H9 (cell line): ENCODE data around the gene UTP3. TPM values are rescaled to one million over a fixed set of nuclear protein-coding genes. Genes with fewer than 3 reads are reported as not detected.
"Not testable (repeated sequence)": the region's sequence is repeated elsewhere in the genome, so short reads cannot be mapped to it uniquely, and the experiment has no call there.

Source experiments
- DNase-seq: peaks from one replicate; pipeline ENCODE4 v3.0.0-alpha.2; 2017
- H2AFZ ChIP-seq: one replicate; pipeline ENCODE4 v1.6.1; 2013; ENCODE audit warnings: mild to moderate bottlenecking, low read length, control low read depth, moderate library complexity
- H2AK5ac ChIP-seq: 2 replicates; pipeline ENCODE4 v1.6.1; 2013; ENCODE audit warnings: low read length, control low read depth, mixed read lengths; ENCODE audit not compliant: insufficient read length
- H2BK120ac ChIP-seq: one replicate; pipeline ENCODE4 v1.6.1; 2013; ENCODE audit warnings: low read depth, mild to moderate bottlenecking, low read length, control low read depth, inconsistent platforms; ENCODE audit not compliant: poor library complexity, severe bottlenecking
- H2BK12ac ChIP-seq: 2 replicates; pipeline ENCODE4 v1.6.1; 2013; ENCODE audit warnings: low read length, control low read depth, mixed read lengths, low read depth; ENCODE audit not compliant: insufficient read length
- H2BK15ac ChIP-seq: 2 replicates; pipeline ENCODE4 v1.6.1; 2013; ENCODE audit warnings: low read depth, low read length, control low read depth
- H2BK20ac ChIP-seq: one replicate; pipeline ENCODE4 v1.6.1; 2013; ENCODE audit warnings: low read depth, mild to moderate bottlenecking, low read length, control low read depth, inconsistent platforms; ENCODE audit not compliant: poor library complexity, severe bottlenecking
- H2BK5ac ChIP-seq: 2 replicates; pipeline ENCODE4 v1.6.1; 2013; ENCODE audit warnings: low read length, control low read depth, mixed read lengths; ENCODE audit not compliant: insufficient read length
- H3K14ac ChIP-seq: 2 replicates; pipeline ENCODE4 v1.6.1; 2013; ENCODE audit warnings: low read length, control low read depth; ENCODE audit not compliant: insufficient read depth
- H3K18ac ChIP-seq: 2 replicates; pipeline ENCODE4 v1.6.1; 2013; ENCODE audit warnings: low read depth, mild to moderate bottlenecking, mixed read lengths, low read length, control low read depth; ENCODE audit not compliant: insufficient read length
- H3K23ac ChIP-seq: 2 replicates; pipeline ENCODE4 v1.6.1; 2013; ENCODE audit warnings: low read length, control low read depth, mixed read lengths, low read depth; ENCODE audit not compliant: insufficient read length
- H3K23me2 ChIP-seq: 2 replicates; pipeline ENCODE4 v1.6.1; 2013; ENCODE audit warnings: low read depth, mild to moderate bottlenecking, mixed read lengths, low read length, control low read depth; ENCODE audit not compliant: insufficient read length, poor library complexity, severe bottlenecking
- H3K27ac ChIP-seq: 2 replicates; pipeline ENCODE4 v1.5.1; 2013; ENCODE audit warnings: low read length, control low read depth, mixed read lengths, low read depth; ENCODE audit not compliant: insufficient read length
- H3K27me3 ChIP-seq: 2 replicates; pipeline ENCODE4 v1.6.1; 2013; ENCODE audit warnings: low read length, control low read depth, inconsistent platforms; ENCODE audit not compliant: insufficient read depth
- H3K4ac ChIP-seq: 2 replicates; pipeline ENCODE4 v1.6.1; 2013; ENCODE audit warnings: low read depth, mild to moderate bottlenecking, control low read depth, inconsistent platforms, low read length, moderate library complexity
- H3K4me1 ChIP-seq: 2 replicates; pipeline ENCODE4 v1.6.1; 2013; ENCODE audit warnings: low read length, control low read depth, inconsistent platforms; ENCODE audit not compliant: insufficient read depth
- H3K4me2 ChIP-seq: 2 replicates; pipeline ENCODE4 v1.6.1; 2013; ENCODE audit warnings: low read length, control low read depth, mixed read lengths; ENCODE audit not compliant: insufficient read length, insufficient read depth
- H3K56ac ChIP-seq: 2 replicates; pipeline ENCODE4 v1.6.1; 2013; ENCODE audit warnings: low read depth, mild to moderate bottlenecking, mixed read lengths, low read length, control low read depth; ENCODE audit not compliant: insufficient read length
- H3K79me1 ChIP-seq: 2 replicates; pipeline ENCODE4 v1.6.1; 2013; ENCODE audit warnings: low read depth, mild to moderate bottlenecking, moderate library complexity, low read length, control low read depth, inconsistent platforms; ENCODE audit not compliant: insufficient read depth, poor library complexity, severe bottlenecking
- H3K79me2 ChIP-seq: 2 replicates; pipeline ENCODE4 v1.6.1; 2013; ENCODE audit warnings: low read length, control low read depth, inconsistent platforms; ENCODE audit not compliant: insufficient read depth
- H3K9ac ChIP-seq: 2 replicates; pipeline ENCODE4 v1.6.1; 2013; ENCODE audit warnings: low read length, control low read depth, mixed read lengths; ENCODE audit not compliant: insufficient read length; ENCODE audit errors: extremely low read depth
- H3K9me3 ChIP-seq: one replicate; pipeline ENCODE4 v1.6.1; 2013; ENCODE audit warnings: low read depth, low read length, inconsistent platforms; ENCODE audit not compliant: control insufficient read depth
- H3T11ph ChIP-seq: one replicate; pipeline ENCODE4 v1.6.1; 2013; ENCODE audit warnings: mild to moderate bottlenecking, low read length, control low read depth, inconsistent platforms
- H4K20me1 ChIP-seq: one replicate; pipeline ENCODE4 v1.6.1; 2013; ENCODE audit not compliant: control insufficient read depth, insufficient read length, insufficient read depth
- H4K5ac ChIP-seq: 2 replicates; pipeline ENCODE4 v1.6.1; 2013; ENCODE audit warnings: low read depth, mild to moderate bottlenecking, mixed read lengths, low read length, control low read depth; ENCODE audit not compliant: insufficient read length
- H4K8ac ChIP-seq: replicated peaks from 2 replicates; pipeline ENCODE4 v1.6.1; 2013; ENCODE audit warnings: low read length, control low read depth, mixed read lengths, low read depth; ENCODE audit not compliant: insufficient read length
- H4K91ac ChIP-seq: 2 replicates; pipeline ENCODE4 v1.6.1; 2013; ENCODE audit warnings: low read depth, mild to moderate bottlenecking, moderate library complexity, mixed read lengths, low read length, control low read depth; ENCODE audit not compliant: insufficient read length
- H3K27ac Mint-ChIP-seq, 3 experiments: 2 replicates in 2 of 3; 3 replicates in 1 of 3; pipeline ENCODE4 v1.8.0; 2020 to 2021; ENCODE audit warnings: mixed read lengths in 3 of 3, mild to moderate bottlenecking in 1 of 3, moderate library complexity in 1 of 3
- H3K27me3 Mint-ChIP-seq: 2 replicates; pipeline ENCODE4 v1.8.0; 2021; ENCODE audit warnings: low read depth, mild to moderate bottlenecking, moderate library complexity, mixed read lengths
- H3K36me3 Mint-ChIP-seq, 3 experiments: 2 replicates in 2 of 3; 3 replicates in 1 of 3; pipeline ENCODE4 v1.8.0; 2020 to 2021; ENCODE audit warnings: low read depth in 3 of 3, mixed read lengths in 3 of 3; ENCODE audit not compliant: insufficient read depth in 1 of 3
- H3K4me1 Mint-ChIP-seq, 2 experiments: 2 replicates each; pipeline ENCODE4 v1.8.0; 2020; ENCODE audit warnings: mixed read lengths in 2 of 2
- H3K4me3 Mint-ChIP-seq, 2 experiments: 2 replicates in 1 of 2; 3 replicates in 1 of 2; pipeline ENCODE4 v1.8.0; 2020 to 2021; ENCODE audit warnings: mild to moderate bottlenecking in 2 of 2, mixed read lengths in 2 of 2, moderate library complexity in 1 of 2
- H3K9me3 Mint-ChIP-seq, 2 experiments: 2 replicates in 1 of 2; 3 replicates in 1 of 2; pipeline ENCODE4 v1.8.0; 2020; ENCODE audit warnings: mild to moderate bottlenecking in 2 of 2, mixed read lengths in 2 of 2, moderate library complexity in 1 of 2
- WGBS: extraction: QIAGEN DNeasy Blood & Tissue Kit; methylation state at CpG from one replicate; pipeline ENCODE4 v1.1.7; 2013; ENCODE audit warnings: missing lambda C conversion rate, low lambda C conversion rate, mixed read lengths; ENCODE audit not compliant: insufficient read length; ENCODE audit errors: extremely low coverage; 5-methylcytosine and 5-hydroxymethylcytosine counted together
- total RNA-seq: library from RNA; stranded (reverse); gene quantifications from 2 replicates; pipeline ENCODE4 v1.2.1, GENCODE V29; 2021
- TF ChIP-seq, protein P1 (sequence below): fragments of 200-600 bp; sonication (generic); conservative IDR thresholded peaks from 3 replicates; pipeline ENCODE4 v1.8.0; 2021; ENCODE audit warnings: antibody characterized with exemption, mild to moderate bottlenecking

The UTP3 gene
- total RNA-seq, 1 experiment from 2014 or later, result 49.3 TPM

DNA sequence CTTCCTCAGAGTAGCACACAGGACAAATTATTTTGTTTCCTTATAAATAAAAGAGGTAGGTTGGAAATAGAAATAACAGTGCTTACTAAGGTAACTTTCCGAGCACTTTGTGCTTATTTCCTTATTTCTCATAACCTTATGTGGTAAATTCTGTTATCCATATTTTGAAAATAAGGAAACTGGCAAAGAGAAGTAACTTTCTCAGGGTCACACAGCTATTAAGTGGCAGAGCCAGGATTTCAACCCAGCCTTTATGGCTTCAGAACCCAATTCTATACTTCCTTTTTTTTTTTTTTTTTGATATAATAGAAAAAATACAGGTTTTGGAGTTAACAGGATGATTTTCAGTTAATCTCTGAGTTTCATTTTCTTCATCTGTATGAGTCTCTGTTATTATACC is 3.3 kb downstream of the UTP3 start:
- H4K8ac ChIP-seq, result no peak overlapping the region
- no peak overlapping the region for H3K4me2 ChIP-seq
- H3K4ac ChIP-seq, result no peak overlapping the region
- H4K91ac ChIP-seq, result no peak overlapping the region
- H2BK120ac ChIP-seq, result no peak overlapping the region
- no peak overlapping the region for H3K27ac ChIP-seq
- no peak overlapping the region for H3K56ac ChIP-seq
- peaks cover 5% of the 10 kb centered on the region for H3K4me1 ChIP-seq
- H3K9ac ChIP-seq, result no peak overlapping the region
- H3K9me3 ChIP-seq, result no peaks in the 10 kb centered on the region
- no peak overlapping the region for H3K27ac Mint-ChIP-seq
- H3K23me2 ChIP-seq, result peaks cover 15% of the 10 kb centered on the region
- H4K20me1 ChIP-seq, result no peaks in the 10 kb centered on the region
- H3K4me1 Mint-ChIP-seq, result peaks cover 21 to 28% of the 10 kb centered on the region in 2 experiments
- H2BK15ac ChIP-seq, result no peak overlapping the region
- no peak overlapping the region for H2BK20ac ChIP-seq
- H3K23ac ChIP-seq, result no peak overlapping the region
- DNase-seq, result no peak
- no peak overlapping the region for H3K14ac ChIP-seq
- no peak overlapping the region for H4K5ac ChIP-seq
- no peak overlapping the region for H2AFZ ChIP-seq
- H3T11ph ChIP-seq, result no peak overlapping the region
- H3K79me2 ChIP-seq, result peaks cover 14% of the 10 kb centered on the region
- TF ChIP-seq, protein P1, sequence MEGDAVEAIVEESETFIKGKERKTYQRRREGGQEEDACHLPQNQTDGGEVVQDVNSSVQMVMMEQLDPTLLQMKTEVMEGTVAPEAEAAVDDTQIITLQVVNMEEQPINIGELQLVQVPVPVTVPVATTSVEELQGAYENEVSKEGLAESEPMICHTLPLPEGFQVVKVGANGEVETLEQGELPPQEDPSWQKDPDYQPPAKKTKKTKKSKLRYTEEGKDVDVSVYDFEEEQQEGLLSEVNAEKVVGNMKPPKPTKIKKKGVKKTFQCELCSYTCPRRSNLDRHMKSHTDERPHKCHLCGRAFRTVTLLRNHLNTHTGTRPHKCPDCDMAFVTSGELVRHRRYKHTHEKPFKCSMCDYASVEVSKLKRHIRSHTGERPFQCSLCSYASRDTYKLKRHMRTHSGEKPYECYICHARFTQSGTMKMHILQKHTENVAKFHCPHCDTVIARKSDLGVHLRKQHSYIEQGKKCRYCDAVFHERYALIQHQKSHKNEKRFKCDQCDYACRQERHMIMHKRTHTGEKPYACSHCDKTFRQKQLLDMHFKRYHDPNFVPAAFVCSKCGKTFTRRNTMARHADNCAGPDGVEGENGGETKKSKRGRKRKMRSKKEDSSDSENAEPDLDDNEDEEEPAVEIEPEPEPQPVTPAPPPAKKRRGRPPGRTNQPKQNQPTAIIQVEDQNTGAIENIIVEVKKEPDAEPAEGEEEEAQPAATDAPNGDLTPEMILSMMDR, result no peak
- H2BK5ac ChIP-seq, result no peak overlapping the region
- H3K36me3 Mint-ChIP-seq, result peaks cover 8 to 31% (median 26%) of the 10 kb centered on the region in 3 experiments; a peak in 6 of 7 replicates
- H3K27me3 ChIP-seq, result no peaks in the 10 kb centered on the region
- H2AK5ac ChIP-seq, result no peak overlapping the region
- no peaks in the 10 kb centered on the region for H3K79me1 ChIP-seq
- no peak overlapping the region for H3K4me3 Mint-ChIP-seq
- no CpG with 5 or more reads among the region's 1 CpG for WGBS
- peaks cover 2% of the 10 kb centered on the region; the same call in 1 of the 2 replicates for H3K27me3 Mint-ChIP-seq
- no peak overlapping the region for H3K18ac ChIP-seq
- H3K9me3 Mint-ChIP-seq, result no peaks in the 10 kb centered on the region; a peak in 1 of 5 replicates
- H2BK12ac ChIP-seq, result no peak overlapping the region

DNA sequence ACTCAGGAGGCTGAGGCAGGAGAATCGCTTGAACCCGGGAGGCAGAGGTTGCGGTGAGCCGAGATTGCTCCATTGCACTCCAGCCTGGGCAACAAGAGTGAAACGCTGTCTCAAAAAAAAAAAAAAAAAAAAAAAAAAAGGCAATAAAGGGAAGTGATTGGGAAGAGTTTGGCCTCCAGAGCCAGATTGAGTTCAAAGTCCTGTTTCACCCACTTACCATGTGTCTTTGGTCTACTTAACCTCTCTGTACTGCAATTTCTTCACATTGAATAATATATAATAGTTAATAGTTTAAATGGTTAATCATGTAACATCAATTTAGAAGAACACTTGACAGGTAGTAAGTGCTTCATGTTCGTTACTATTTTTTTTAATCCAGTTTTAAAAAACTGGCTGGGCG is 6.3 kb downstream of the UTP3 start:
- not testable (repeated sequence) for H3K9me3 ChIP-seq, H3K27ac ChIP-seq, H3K79me2 ChIP-seq, H2BK12ac ChIP-seq, H3K27me3 ChIP-seq, H3K23ac ChIP-seq, H3K4ac ChIP-seq, H3T11ph ChIP-seq, H3K23me2 ChIP-seq, H3K27ac Mint-ChIP-seq, H4K8ac ChIP-seq, H4K20me1 ChIP-seq, H3K79me1 ChIP-seq, H3K56ac ChIP-seq, H3K14ac ChIP-seq, H4K91ac ChIP-seq, H2BK5ac ChIP-seq, H3K4me2 ChIP-seq, H3K9ac ChIP-seq, H3K4me3 Mint-ChIP-seq, H2BK120ac ChIP-seq, H2BK20ac ChIP-seq, H4K5ac ChIP-seq, H2AFZ ChIP-seq, H2AK5ac ChIP-seq, DNase-seq, H3K9me3 Mint-ChIP-seq, H3K18ac ChIP-seq, H3K27me3 Mint-ChIP-seq, H3K4me1 ChIP-seq, H2BK15ac ChIP-seq
- H3K4me1 Mint-ChIP-seq, result peaks cover 12 to 13% of the 10 kb centered on the region in 2 experiments
- no CpG with 5 or more reads among the region's 7 CpGs for WGBS
- peaks cover 6 to 19% (median 16%) of the 10 kb centered on the region in 3 experiments; a peak in 6 of 7 replicates for H3K36me3 Mint-ChIP-seq
